ENCODE data around the gene TMEM52. TPM values are rescaled to one million over a fixed set of nuclear protein-coding genes. Genes with fewer than 3 reads are reported as not detected.
"Not testable (repeated sequence)": the region's sequence is repeated elsewhere in the genome, so short reads cannot be mapped to it uniquely, and the experiment has no call there.

The TMEM52 gene
- total RNA-seq, 1 experiment from 2014 or later: 4.1 TPM

DNA sequence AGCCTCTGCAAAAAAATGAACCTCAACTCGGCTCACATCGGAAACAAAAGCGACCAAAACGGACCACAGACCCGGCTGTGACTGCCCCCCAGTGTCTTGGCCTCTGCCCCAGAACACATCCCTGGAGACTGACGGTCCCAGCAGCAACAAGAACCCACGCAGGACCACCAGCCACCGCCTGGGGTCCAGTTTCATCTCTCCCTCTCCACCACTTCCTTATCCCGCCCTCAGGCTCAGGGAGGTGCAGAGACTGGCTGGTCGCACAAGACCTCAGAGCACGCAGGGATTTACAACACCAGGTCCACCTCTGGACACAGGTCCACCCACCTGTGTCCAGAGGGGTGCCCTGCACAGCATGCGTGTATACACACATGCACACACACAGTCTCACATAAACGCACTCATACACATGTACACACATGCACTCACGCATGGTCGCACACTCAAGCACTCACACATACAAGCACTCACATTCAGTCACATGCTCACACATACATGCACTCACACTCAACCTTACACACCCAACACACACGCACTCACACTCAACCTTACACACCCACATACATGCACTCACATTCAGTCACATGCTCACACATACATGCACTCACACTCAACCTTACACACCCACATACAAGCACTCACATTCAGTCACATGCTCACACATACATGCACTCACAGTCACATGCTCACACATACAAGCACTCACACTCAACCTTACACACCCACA lies 18.6 kb upstream of the TMEM52 start:
- no TSS peak for BruUV-seq (replicated peaks)
- Histone ChIP-seq H3K27ac (ENCODE audit: low read depth, low read length, poor library complexity, severe bottlenecking) (no peak overlapping the region), H3K4me3 (ENCODE audit: low read depth, low read length, poor library complexity, severe bottlenecking) (no peak overlapping the region), H3K27me3 (replicated peaks; ENCODE audit: insufficient read depth, low read depth, low read length, poor library complexity) (no peaks in the 10 kb centered on the region), H3K9me3 (ENCODE audit: low read depth, low read length, poor library complexity, severe bottlenecking) (no peaks in the 10 kb centered on the region), H3K36me3 (ENCODE audit: insufficient read depth, low read length, poor library complexity, severe bottlenecking) (no peaks in the 10 kb centered on the region), H3K4me1 (ENCODE audit: insufficient read depth, low read length, poor library complexity, severe bottlenecking) (no peaks in the 10 kb centered on the region)
- ChIA-PET POLR2A (ENCODE audit: low non-redundant PET) (no interaction called here), CTCF (no interaction called here)
- intact Hi-C loops (cut with micrococcal nuclease; ENCODE audit: unreplicated experiment): no loop called here
- no peak for DNase-seq (ENCODE audit: low spot score)
- no peak for TF ChIP-seq CTCF (conservative IDR thresholded peaks at IDR 0.05; ENCODE audit: low read depth, low read length)
- no peak for TF ChIP-seq EZH2 (IDR thresholded peaks at IDR 0.05; ENCODE audit: borderline replicate concordance, low read depth, low read length, poor library complexity, severe bottlenecking)

DNA sequence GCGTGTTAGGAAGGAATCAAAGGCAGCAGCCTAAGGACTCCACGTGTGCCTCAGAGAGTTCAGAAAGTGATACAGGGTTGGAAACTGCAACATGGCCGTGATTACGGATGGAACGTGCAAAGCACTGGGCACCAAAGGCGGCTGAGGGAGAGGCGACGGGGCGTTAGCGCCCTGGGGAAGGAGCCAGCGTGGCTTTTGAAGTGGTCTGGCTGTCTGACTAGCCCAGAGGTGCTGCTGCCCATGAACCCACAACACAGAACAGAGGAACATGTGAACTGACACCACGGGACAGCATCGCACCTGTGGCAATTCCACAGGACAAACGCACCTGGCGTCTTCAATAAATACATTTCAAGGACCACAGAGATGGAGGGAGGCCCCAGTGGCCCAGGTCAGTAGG lies 18.0 kb upstream of the TMEM52 start:
- CTCF ChIA-PET: no interaction called here

GRCh38 chr1:1934848-1935247 lies 15.8 kb upstream of the TMEM52 start:
- intact Hi-C loops (cut with micrococcal nuclease; ENCODE audit: unreplicated experiment); BruUV-seq (replicated peaks); H3K4me1 ChIP-seq (ENCODE audit: insufficient read depth, low read length, poor library complexity, severe bottlenecking); H3K4me3 ChIP-seq (ENCODE audit: low read depth, low read length, poor library complexity, severe bottlenecking); DNase-seq (ENCODE audit: low spot score); H3K9me3 ChIP-seq (ENCODE audit: low read depth, low read length, poor library complexity, severe bottlenecking); CTCF ChIA-PET; H3K27me3 ChIP-seq (replicated peaks; ENCODE audit: insufficient read depth, low read depth, low read length, poor library complexity); POLR2A ChIA-PET (ENCODE audit: low non-redundant PET); H3K27ac ChIP-seq (ENCODE audit: low read depth, low read length, poor library complexity, severe bottlenecking); H3K36me3 ChIP-seq (ENCODE audit: insufficient read depth, low read length, poor library complexity, severe bottlenecking): not testable (repeated sequence)

More for the DNA sequence above, 18.0 kb upstream of the TMEM52 start:
- Histone ChIP-seq H3K4me3 (ENCODE audit: low read depth, low read length, poor library complexity, severe bottlenecking) (no peak overlapping the region), H3K27me3 (replicated peaks; ENCODE audit: insufficient read depth, low read depth, low read length, poor library complexity) (no peaks in the 10 kb centered on the region), H3K27ac (ENCODE audit: low read depth, low read length, poor library complexity, severe bottlenecking) (no peak overlapping the region), H3K4me1 (ENCODE audit: insufficient read depth, low read length, poor library complexity, severe bottlenecking) (no peaks in the 10 kb centered on the region), H3K9me3 (ENCODE audit: low read depth, low read length, poor library complexity, severe bottlenecking) (no peaks in the 10 kb centered on the region), H3K36me3 (ENCODE audit: insufficient read depth, low read length, poor library complexity, severe bottlenecking) (no peaks in the 10 kb centered on the region)
- POLR2A ChIA-PET (ENCODE audit: low non-redundant PET): no interaction called here
- DNase-seq (ENCODE audit: low spot score): no peak
- TF ChIP-seq CTCF (conservative IDR thresholded peaks at IDR 0.05; ENCODE audit: low read depth, low read length) (no peak), EZH2 (IDR thresholded peaks at IDR 0.05; ENCODE audit: borderline replicate concordance, low read depth, low read length, poor library complexity, severe bottlenecking) (no peak)
- no TSS peak for BruUV-seq (replicated peaks)
- intact Hi-C loops (cut with micrococcal nuclease; ENCODE audit: unreplicated experiment): no loop called here

Measured in A673 (cell line).